GM18526 (cell line): ENCODE data around the gene TMEM231.

Experiments used
- POLR2A ChIP-seq: IDR thresholded peaks from 3 replicates; pipeline ENCODE4 v1.6.1; 2011; ENCODE audit not compliant: insufficient read length; ENCODE audit errors: extremely low read depth

Gene TMEM231

DNA sequence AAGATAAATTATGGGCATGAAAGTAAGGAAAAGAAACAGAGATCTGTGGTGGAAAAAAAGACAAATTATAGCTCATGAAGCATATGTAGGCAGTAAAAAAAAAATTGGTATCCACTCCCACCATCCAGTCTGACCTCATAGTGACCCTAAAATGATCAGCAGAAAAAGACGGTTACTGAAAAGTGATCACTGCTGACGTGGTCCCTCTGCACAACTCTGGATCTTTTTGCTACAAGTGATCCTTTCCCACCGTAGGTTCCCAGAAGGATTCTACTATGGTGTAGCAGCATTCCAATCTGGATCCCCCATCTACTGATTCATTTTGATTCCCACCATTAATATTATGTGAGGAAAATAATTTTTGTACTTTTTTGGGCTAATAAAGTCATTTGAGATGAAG, 49.9 kb downstream of the TMEM231 start:
- no peak for TF ChIP-seq POLR2A

DNA sequence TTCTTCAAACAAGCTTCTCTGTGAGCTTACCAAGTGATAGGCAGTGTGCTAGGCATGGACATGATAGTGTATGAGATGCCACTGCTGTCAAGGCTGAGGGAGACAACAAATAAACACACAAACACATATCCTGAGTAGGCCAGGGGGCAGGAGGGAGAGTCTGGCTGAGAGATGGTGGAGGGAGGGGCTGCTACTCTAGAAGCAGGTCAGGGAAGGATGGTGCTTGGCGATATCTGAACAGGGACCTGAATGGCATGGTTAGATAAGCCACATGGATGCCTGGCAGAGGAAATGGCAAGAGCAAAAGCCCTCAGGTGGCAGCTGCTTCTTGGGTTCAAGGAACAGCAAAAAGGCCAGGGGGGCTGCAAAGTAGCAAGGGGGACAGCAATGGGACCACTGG, 52.3 kb downstream of the TMEM231 start:
- TF ChIP-seq POLR2A = no peak

DNA sequence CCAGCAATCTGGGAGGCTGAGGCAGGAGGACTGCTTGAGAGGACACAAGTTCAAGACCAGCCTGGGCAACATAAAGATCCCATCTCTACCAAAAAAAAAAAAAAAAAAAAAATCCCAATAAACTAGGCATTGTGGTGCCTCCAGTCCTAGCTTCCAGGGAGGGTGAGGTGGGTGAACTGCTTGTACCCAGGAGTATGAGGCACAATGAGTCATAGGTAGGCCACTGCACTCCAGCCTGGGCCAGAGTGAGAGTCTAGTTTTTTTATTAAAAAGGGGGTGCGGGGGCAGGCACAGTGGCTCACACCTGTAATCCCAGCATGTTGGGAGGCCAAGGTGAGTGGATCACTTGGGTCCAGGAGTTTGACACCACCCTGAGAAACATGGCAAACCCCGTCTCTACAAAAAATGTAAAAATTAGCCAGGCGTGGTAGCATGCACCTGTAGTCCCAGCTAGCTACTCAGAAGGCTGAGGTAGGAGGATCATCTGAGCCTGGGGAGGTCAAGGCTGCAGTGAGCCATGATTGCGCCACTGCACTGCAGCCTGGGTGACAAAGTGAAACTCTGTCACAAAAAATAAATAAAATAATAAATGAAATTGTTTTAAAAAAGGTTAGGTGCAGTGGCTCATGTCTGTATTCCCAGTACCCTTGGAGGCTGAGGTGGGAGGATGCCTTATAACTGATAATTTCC, 53.0 kb downstream of the TMEM231 start:
- no peak for TF ChIP-seq POLR2A

DNA sequence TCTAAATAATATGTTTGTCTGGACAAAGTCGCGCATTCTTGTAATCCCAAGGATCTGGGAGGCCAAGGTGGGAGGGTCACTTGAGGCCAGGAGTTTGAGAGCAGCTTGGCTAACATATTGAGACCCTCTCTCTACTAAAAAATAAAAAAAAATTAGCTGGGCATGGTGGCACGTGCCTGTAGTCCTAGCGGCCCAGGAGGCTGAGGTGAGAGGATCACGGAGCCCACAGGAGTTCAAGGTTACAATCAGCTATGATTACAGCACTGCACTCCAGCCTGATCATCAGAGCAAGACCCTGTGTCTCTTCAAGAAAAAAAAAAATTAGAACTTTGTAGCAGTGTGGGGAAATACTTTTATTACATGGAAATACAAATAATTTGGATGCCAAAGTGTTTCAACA, 54.7 kb downstream of the TMEM231 start:
- TF ChIP-seq POLR2A = no peak

DNA sequence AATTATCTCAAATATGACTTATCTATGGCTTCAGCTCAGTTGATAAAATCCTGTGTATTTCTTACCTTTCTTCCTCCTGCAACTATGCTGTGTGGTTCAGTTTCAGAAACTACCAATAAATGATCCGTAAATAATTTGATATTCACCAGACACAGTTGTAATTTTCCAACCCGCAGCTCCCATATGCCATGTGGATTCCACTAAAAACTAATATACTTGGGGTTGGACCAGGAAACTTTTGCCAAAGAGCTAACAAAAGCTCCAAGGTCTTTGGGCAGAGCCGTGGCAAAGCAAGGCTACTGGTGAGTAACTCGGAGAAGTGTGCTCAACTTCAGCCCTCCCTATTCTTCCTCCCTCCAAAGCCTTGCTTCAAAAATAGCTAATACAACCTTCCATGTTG, 58.5 kb downstream of the TMEM231 start:
- TF ChIP-seq POLR2A = no peak

DNA sequence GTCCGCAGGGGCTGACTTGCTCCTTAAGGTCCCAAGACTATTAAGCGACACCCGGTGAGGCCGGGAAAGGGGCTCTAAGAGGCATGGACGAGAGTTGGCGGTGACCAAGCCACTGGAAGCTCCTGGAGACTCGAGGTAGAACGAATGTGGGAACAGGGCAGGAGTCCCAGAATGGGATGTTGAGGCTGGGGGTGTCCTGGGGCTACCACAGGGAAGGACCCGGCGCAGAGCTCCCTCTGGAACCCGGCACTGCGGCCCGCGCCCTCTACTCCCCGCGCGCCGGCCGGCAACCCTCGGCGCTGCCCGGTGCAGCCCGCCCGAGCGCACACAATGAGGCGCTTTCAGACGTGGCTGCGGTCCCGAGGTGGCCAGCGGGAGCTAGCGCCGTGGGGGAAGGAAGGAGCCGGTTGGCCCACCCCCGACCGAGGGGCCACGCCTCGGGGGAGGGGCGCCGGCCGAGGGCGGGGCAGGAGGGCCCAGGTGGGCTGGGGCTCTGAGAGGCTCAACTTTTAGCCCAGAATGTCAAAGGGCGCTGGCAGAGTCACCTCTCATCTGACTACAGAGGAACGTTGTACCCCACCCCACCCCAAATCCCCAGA, 60.9 kb downstream of the TMEM231 start, which contains the start of gene CHST6:
Gene CHST6, minus strand, starts transcription at position 366 of the 599 bp plus-strand sequence. CDS start 15,613 bp downstream, outside the sequence.
- no peak for TF ChIP-seq POLR2A

DNA sequence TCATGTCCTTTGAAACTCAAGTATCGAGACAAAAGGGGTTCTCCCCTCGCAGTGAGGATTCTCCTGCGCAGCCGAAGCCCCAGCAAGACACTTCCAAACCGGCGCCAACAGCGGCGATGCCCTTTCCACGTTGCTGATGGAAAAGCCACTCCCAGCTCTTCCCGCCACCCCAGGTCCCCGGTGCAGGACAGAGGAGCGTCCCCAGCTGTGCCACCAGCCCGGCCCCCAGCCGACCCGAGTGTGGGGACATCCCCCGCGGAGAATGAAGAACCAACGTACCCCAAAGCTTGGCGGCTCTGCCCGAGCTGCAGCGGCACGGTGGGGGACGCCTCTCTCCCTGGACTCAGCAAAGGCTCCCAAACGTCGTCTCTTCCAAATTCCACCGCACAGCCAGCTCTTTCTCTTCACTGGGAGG, 61.4 kb downstream of the TMEM231 start:
- no peak for TF ChIP-seq POLR2A

DNA sequence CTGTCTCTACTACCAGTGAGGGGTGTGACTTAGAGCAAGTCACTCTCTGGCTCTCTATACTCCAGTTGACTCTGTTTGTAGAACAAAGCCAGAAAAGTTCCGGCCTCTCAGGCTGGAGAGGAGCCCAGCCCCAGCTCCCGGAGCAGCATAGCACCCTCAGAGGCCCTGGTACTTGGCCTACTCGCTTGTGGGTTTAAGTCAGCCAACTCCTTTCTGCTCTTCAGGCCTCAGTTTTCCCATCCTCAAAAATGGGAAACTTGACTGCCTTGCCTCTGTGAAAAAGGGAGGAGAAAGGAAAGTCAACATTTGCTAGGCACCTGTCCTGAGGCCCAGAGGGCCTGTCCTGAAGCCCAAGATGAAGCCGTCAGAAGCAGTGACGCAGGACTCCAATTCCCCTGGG, 61.9 kb downstream of the TMEM231 start:
- TF ChIP-seq POLR2A = no peak

DNA sequence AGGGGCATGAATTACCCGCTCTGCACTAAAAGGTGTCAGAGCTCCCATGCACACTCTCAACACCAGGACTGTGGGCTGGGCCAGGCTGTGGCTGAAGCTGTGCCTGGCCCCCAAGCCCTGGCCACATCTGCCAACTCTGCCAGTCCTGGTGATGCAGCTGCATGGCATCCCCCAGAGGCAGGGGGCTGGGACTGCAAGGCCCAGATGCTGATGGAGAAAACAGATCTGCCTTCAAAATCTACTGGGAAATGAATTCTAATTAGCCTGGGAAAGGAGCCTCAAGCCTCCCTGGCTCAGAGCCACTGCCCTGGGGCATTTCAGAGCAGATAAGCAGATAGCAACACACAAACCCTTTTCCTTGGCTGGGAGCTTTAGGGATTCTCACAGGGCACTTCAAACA, 64.2 kb downstream of the TMEM231 start:
- TF ChIP-seq POLR2A = no peak

DNA sequence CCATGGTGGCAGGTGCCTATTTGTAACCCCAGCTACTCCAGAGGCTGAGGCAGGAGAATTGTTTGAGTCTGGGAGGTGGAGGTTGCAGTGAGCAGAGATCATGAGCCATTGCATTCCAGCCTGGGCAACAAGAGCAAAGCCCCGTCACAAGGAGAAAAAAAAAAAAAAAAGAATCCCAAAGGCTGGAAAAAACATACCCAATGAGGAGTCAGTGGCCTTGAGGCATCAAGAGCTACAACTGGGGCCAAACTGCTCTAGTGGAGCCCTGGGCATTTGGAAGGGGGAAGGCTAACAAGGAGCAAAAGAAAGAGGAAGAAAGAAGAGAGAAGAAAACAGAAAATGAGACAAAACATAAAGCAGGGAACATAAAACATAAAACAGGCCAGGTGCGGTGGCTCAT, 67.7 kb downstream of the TMEM231 start:
- no peak for TF ChIP-seq POLR2A
